ENCODE measurements around the gene UFSP2.
"Not testable (repeated sequence)": the region's sequence is repeated elsewhere in the genome, so short reads cannot be mapped to it uniquely, and the experiment has no call there.

UFSP2 gene

DNA sequence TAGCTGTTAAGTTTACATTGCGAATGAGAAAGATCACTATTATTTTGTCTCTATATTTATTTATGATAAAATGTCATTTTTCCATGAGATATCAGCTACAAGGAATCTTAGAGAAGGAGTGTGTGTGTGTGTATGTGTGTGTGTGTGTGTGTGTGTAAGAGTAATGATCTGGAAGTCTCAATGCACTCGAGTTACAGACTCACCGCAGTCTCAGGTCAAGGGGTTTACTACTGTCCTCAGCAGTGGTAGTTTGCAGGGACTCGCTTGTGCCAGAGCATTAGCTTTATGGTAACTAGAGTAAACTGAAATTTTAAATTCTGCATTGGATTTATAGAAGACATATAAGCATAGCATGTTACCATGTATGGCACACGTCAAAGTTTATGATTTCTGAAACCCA lies 60.9 kb downstream of the UFSP2 start:
- TF ChIP-seq, protein P1, sequence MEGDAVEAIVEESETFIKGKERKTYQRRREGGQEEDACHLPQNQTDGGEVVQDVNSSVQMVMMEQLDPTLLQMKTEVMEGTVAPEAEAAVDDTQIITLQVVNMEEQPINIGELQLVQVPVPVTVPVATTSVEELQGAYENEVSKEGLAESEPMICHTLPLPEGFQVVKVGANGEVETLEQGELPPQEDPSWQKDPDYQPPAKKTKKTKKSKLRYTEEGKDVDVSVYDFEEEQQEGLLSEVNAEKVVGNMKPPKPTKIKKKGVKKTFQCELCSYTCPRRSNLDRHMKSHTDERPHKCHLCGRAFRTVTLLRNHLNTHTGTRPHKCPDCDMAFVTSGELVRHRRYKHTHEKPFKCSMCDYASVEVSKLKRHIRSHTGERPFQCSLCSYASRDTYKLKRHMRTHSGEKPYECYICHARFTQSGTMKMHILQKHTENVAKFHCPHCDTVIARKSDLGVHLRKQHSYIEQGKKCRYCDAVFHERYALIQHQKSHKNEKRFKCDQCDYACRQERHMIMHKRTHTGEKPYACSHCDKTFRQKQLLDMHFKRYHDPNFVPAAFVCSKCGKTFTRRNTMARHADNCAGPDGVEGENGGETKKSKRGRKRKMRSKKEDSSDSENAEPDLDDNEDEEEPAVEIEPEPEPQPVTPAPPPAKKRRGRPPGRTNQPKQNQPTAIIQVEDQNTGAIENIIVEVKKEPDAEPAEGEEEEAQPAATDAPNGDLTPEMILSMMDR (IDR thresholded peaks at IDR 0.05): no peak
- no peak for TF ChIP-seq ZFX (IDR thresholded peaks at IDR 0.05; ENCODE audit: borderline replicate concordance)

DNA sequence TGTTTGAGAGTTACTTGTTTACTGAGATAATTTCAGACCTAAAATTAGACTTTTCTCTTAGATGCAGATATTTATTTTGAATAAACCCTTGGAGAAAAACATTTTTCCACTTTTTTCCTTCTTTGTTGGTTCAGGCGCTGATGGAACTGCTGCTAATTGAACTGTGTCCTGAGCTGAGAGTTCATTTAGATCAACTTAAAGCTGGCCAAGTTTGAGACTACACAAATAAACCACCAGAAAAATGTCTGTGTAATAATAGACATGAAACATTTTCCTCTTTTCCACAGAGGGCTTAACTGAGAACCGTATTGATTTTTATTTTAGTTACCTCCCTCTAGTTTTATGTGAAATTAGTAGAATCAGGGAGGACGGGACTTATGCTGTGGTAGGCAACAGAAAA lies 62.5 kb downstream of the UFSP2 start:
- H3K27ac ChIP-seq: no peak overlapping the region
- no peak for TF ChIP-seq ZFX (IDR thresholded peaks at IDR 0.05; ENCODE audit: borderline replicate concordance)
- TF ChIP-seq, protein P1 (IDR thresholded peaks at IDR 0.05): no peak

More for the DNA sequence above, 60.9 kb downstream of the UFSP2 start:
- H3K27ac ChIP-seq: no peak overlapping the region

DNA sequence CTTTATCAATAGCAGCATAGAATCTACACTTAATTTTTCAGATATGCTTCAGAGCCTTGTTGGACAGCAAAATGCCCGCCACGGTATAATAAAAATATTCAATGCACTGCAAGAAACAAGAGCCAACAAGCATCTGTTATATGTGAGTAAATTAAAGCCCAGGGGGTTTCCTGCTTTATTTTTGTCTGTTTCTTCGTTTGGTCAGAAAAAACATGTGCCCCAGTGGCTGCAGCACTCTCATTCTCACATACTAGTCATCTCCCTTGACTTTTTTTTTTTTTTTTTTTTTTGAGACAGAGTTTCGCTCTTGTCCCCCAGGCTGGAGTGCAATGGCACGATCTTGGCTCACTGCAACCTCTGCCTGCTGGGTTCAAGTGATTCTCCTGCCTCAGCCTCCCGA lies 63.2 kb downstream of the UFSP2 start:
- H3K27ac ChIP-seq: not testable (repeated sequence)

DNA sequence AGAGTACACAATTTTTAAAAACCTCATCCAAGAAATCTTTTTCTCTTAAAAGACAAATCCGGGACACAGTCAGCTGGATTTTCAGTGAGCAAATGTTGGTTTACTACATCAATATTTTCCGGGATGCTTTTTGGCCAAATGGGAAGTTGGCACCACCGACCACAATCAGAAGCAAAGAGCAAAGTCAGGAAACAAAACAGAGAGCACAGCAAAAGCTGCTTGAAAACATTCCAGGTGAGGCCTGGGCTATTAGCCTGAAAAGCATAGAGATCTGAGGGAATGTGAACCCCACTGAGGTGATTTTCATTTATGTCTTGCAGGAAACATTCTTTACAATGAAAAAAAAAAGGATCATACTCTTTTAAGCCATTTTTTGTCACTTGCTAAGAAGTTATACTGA lies 63.9 kb downstream of the UFSP2 start:
- TF ChIP-seq, protein P1 (IDR thresholded peaks at IDR 0.05): no peak
- TF ChIP-seq ZFX (IDR thresholded peaks at IDR 0.05; ENCODE audit: borderline replicate concordance): no peak
- H3K27ac ChIP-seq: no peak overlapping the region

DNA sequence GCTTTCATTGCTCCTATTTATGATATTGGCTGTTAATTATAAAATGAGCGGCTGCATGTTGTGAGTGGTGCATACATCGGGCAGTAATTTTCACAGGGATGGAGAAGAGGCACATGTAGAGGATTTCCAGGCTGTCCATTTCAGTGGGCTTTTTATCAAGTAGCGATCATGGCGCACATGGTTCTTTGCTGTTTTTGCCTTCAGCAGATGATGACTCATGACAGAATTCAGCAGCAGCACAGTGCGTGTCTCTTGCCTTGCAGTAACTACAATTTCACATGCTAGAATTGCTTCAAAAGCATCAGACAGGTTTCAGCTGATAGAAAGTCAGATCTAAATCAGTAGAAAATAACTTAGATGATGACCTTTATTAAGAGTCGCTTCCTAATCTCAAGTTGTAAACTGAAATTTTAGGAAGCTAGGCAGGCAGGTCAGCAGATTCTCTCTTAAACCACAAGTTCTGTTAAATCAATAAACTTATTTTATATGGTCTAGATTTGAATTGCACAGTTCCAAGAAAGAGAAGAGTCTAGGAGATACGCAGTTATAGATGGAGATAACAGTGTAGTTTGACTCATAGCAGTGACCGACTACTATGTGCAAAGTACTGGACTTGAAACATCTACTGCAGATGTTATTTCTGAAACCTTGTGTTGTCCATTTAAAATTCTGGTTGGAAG lies 65.9 kb downstream of the UFSP2 start:
- TF ChIP-seq, protein P1 (IDR thresholded peaks at IDR 0.05): no peak
- no peak for TF ChIP-seq ZFX (IDR thresholded peaks at IDR 0.05; ENCODE audit: borderline replicate concordance)
- H3K27ac ChIP-seq: no peak overlapping the region

DNA sequence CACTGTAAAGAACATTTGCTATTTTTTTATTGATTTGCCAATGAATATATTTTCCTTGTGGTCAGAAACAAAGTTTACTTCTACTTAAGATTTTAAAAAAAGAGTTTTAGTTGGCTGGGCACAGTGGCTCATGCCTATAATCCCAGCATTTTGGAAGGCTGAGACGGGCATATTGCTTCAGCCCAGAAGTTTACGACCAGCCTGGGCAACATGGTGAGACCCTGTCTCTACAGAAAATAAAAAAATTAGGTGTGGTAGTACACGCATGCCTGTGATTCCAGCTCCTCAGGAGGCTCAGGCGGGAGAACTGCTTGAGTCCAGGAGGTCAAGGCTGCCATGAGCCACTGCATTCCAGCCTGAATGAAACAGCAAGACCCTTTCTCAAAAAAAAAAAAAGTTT lies 66.8 kb downstream of the UFSP2 start:
- no peak for TF ChIP-seq ZFX (IDR thresholded peaks at IDR 0.05; ENCODE audit: borderline replicate concordance)
- TF ChIP-seq, protein P1 (IDR thresholded peaks at IDR 0.05): no peak
- H3K27ac ChIP-seq: no peak overlapping the region

DNA sequence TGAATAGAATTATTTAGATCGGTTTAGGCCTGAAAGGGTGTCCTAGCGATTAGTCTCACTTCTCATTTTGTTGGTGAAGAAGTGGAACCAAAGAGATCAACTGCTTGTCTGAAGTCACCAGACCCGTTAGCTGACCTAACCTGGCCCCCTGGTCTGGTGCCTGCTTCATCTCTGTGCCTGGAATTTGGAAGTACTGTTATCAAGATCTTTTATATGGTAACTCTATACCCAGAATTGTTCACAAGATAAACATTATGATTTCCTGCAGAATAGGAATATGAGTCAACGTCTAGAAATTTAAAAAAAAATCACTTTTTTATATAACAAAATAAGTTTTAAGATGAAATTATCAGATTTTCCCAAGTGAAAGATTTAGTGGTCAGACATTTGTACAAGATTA lies 67.2 kb downstream of the UFSP2 start:
- no peak for TF ChIP-seq ZFX (IDR thresholded peaks at IDR 0.05; ENCODE audit: borderline replicate concordance)
- TF ChIP-seq, protein P1 (IDR thresholded peaks at IDR 0.05): no peak
- no peak overlapping the region for H3K27ac ChIP-seq

Measured in 22Rv1 (cell line).